ENCODE measurements around the gene ASTN2.

Gene ASTN2

GRCh38 chr9:117156144-117156688 lies 258.6 kb downstream of the ASTN2 start:
- no peak for DNase-seq

- DNase-seq: no peak
Measured at GRCh38 chr9:117153021-117153420, 261.8 kb downstream of the ASTN2 start.

- DNase-seq: no peak
Measured at GRCh38 chr9:117151716-117152115, 263.1 kb downstream of the ASTN2 start.

GRCh38 chr9:117149996-117150395 lies 264.9 kb downstream of the ASTN2 start:
- no peak for DNase-seq

- DNase-seq: no peak
Measured at GRCh38 chr9:117145811-117146490, 268.9 kb downstream of the ASTN2 start.

- no peak for DNase-seq
Measured at GRCh38 chr9:117145081-117145480, 269.8 kb downstream of the ASTN2 start.

- no peak for DNase-seq
Measured at GRCh38 chr9:117138231-117138630, 276.6 kb downstream of the ASTN2 start.

GRCh38 chr9:117136461-117136860 lies 278.4 kb downstream of the ASTN2 start:
- no peak for DNase-seq

GRCh38 chr9:117135501-117136098 lies 279.3 kb downstream of the ASTN2 start:
- DNase-seq: no peak

GRCh38 chr9:117134826-117135500 lies 279.9 kb downstream of the ASTN2 start:
- DNase-seq: no peak

- DNase-seq: no peak
Measured at GRCh38 chr9:117126871-117127270, 288.0 kb downstream of the ASTN2 start.

- DNase-seq: no peak
Measured at GRCh38 chr9:117125531-117125930, 289.3 kb downstream of the ASTN2 start.

GRCh38 chr9:117123729-117124128 lies 291.1 kb downstream of the ASTN2 start:
- DNase-seq: no peak

GRCh38 chr9:117122953-117123352 lies 291.9 kb downstream of the ASTN2 start:
- DNase-seq: no peak

- no peak for DNase-seq
Measured at GRCh38 chr9:117122102-117122501, 292.8 kb downstream of the ASTN2 start.

- DNase-seq: no peak
Measured at GRCh38 chr9:117121316-117121715, 293.5 kb downstream of the ASTN2 start.

- no peak for DNase-seq
Measured at GRCh38 chr9:117120061-117120460, 294.8 kb downstream of the ASTN2 start.

GRCh38 chr9:117116084-117116483 lies 298.8 kb downstream of the ASTN2 start:
- DNase-seq: no peak

GRCh38 chr9:117114768-117115167 lies 300.1 kb downstream of the ASTN2 start:
- DNase-seq: no peak

GRCh38 chr9:117104716-117105495 lies 310.0 kb downstream of the ASTN2 start:
- DNase-seq: no peak

GRCh38 chr9:117104206-117104605 lies 310.7 kb downstream of the ASTN2 start:
- DNase-seq: no peak

- DNase-seq: no peak
Measured at GRCh38 chr9:117103438-117104110, 311.3 kb downstream of the ASTN2 start.

- no peak for DNase-seq
Measured at GRCh38 chr9:117101008-117101407, 313.8 kb downstream of the ASTN2 start.

Data from activated CD4-positive, CD25-positive, alpha-beta regulatory T cell (primary cell).